B cell (primary cell): Measurements from ENCODE around the gene SYCE3.

Experiments
- CTCF ChIP-seq: fragments of 200-600 bp; IDR thresholded peaks from one replicate; pipeline ENCODE4 v1.8.0; 2022; ENCODE audit warnings: antibody characterized with exemption, mild to moderate bottlenecking
- EZH2 ChIP-seq: IDR thresholded peaks from 2 replicates; pipeline ENCODE4 v1.6.1; 2012; ENCODE audit warnings: borderline replicate concordance, low read depth, mild to moderate bottlenecking, moderate library complexity, low read length; ENCODE audit not compliant: insufficient read depth, poor library complexity, severe bottlenecking

- TF ChIP-seq CTCF (no peak), EZH2 (no peak)
Observed at GRCh38 chr22:50572965-50573364, 10.2 kb upstream of the SYCE3 start.
